ENCODE results near the gene FBXO17. TPM values are rescaled to one million over a fixed set of nuclear protein-coding genes. Genes with fewer than 3 reads are reported as not detected.
"Not testable (repeated sequence)": the region's sequence is repeated elsewhere in the genome, so short reads cannot be mapped to it uniquely, and the experiment has no call there.

Gene FBXO17
- total RNA-seq, 2 donors from 2014 or later, result not detected

DNA sequence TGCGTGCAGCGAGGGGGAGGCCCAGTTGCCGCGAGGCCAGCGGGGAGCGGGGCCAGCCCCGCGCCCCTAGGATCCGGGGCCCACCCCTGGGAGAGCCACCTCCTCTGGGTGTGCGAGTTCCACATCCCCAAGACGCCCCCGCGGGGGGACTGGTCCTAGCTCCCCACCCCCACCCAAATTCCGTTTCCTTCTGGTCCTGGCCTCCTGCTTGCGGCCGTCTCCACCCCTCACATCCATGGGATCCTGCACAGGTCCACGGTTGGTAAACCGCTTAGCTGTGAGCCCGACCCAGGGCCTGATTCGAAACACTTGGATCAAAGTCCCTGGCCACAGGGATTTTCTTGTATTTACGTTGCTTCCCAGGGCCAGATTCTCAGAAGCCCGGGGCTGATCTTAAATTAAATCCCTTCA is 324 bp upstream of the FBXO17 start:
- peaks cover 45% of the 10 kb centered on the region for H3K27me3 Mint-ChIP-seq (ENCODE audit: low read depth)
- H3K27ac Mint-ChIP-seq, result no peak overlapping the region
- ATAC-seq (replicated peaks in 1 of 2) (no peak), DNase-seq (no peak)
- H3K4me1 Mint-ChIP-seq (ENCODE audit: low read depth), result peaks cover 30% of the 10 kb centered on the region
- H3K36me3 Mint-ChIP-seq (ENCODE audit: insufficient read depth in 2 of 2), result peaks cover 4 to 5% of the 10 kb centered on the region in 2 donors
- H3K4me3 Mint-ChIP-seq, result peak overlapping the region; percentile 73 to 81
- H3K9me3 Mint-ChIP-seq, result peaks cover 4% of the 10 kb centered on the region in 2 donors

DNA sequence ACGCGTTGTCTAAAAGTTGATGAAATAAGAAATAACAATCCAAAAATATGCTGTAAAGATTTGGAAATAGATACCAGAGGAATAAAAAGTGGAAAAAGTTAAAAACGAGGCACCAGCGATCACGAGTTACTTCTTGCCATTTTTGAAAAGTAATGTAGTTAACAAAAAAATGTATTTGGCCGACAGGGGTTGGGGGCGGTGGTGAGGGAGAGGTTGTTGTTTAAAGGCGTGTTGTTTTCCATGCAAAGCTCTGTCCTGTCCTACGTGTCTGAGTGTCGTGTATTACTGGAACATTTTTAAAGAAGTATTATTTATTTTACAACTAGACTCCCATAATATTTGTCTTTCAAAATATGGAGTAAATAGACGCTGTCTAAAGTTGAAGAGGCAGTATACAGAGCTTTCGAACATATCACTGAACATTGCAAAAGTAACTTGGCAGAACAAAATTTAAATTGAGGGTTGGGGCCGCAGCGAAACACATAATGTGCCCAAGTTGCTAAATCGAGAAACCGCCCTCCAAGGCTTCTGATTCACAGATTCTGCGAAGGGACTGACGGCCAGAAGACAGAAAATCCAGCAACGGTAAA is 823 bp downstream of the FBXO17 start:
- peaks cover 41% of the 10 kb centered on the region for H3K27me3 Mint-ChIP-seq (ENCODE audit: low read depth)
- no peak overlapping the region for H3K27ac Mint-ChIP-seq
- peaks cover 30% of the 10 kb centered on the region for H3K4me1 Mint-ChIP-seq (ENCODE audit: low read depth)
- no peaks in the 10 kb centered on the region for H3K9me3 Mint-ChIP-seq
- peak overlapping the region; percentile 51 to 70 for H3K4me3 Mint-ChIP-seq
- no peaks in the 10 kb centered on the region for H3K36me3 Mint-ChIP-seq (ENCODE audit: insufficient read depth in 2 of 2)
- DNase-seq (no peak), ATAC-seq (replicated peaks in 1 of 2) (no peak)

DNA sequence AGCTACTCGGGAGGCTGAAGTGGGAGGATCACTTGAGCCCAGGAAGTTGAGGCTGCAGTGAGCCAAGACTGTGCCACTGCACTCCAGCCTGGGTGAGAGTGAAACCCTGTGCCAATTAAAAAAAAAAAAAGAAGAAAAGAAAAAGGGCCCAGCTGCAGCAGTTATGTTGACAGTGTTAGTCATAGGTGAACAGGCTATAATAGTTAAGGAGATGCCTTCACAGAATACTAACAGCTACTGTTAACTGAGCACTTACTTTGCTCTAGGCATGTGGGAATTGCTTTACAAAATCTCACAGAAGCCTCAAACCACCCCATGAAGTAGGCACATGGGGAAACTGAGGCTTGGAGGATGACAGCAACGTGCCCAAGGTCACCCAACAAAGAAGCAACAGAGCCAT is 3.9 kb downstream of the FBXO17 start:
- no peak overlapping the region for H3K4me3 Mint-ChIP-seq
- peaks cover 9% of the 10 kb centered on the region for H3K4me1 Mint-ChIP-seq (ENCODE audit: low read depth)
- DNase-seq, result no peak
- H3K9me3 Mint-ChIP-seq, result no peaks in the 10 kb centered on the region
- H3K36me3 Mint-ChIP-seq (ENCODE audit: insufficient read depth in 2 of 2), result no peaks in the 10 kb centered on the region
- ATAC-seq (replicated peaks in 1 of 2), result no peak
- H3K27ac Mint-ChIP-seq, result no peak overlapping the region
- peaks cover 38% of the 10 kb centered on the region for H3K27me3 Mint-ChIP-seq (ENCODE audit: low read depth)

DNA sequence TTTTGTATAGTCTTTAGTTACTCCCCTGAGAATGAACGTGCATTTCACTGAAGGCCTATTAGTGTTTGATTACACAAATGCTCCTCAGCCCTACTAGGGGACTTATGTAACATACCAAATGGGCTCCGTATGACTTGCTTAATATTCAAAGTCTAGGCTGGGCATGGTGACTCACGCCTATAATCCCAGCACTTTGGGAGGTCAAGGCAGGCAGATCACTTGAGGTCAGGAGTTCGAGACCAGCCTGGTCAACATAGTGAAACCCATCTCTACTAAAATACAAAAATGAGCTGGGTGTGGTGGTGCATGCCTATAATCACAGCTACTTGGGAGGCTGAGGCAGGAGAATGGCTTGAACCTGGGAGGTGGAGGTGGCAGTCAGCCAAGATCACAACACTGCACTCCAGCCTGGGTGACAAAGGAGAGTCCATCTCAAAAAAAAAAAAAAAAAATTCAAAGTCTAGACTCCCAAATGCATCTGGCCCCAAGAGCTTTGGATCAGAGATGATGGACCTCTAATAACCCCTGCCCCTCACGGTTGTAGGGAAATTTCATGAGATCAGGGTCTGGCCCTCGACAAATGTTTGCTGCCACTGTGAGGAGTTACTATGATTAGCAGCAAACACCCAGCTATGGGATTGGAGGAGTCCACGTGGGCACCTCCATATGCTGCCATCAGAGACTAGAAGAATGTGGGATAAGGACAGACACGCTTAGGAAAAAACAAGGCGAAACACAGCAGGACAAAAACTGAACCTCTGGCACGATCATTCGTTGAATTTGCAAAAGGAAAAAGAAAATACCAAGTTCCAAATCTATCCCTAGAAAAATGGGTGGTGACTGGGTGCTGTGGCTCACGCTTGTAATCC is 4.6 kb downstream of the FBXO17 start:
- Mint-ChIP-seq H3K4me3 (no peak overlapping the region), H3K27ac (no peak overlapping the region), H3K9me3 (no peaks in the 10 kb centered on the region), H3K4me1 (ENCODE audit: low read depth) (peaks cover 1% of the 10 kb centered on the region), H3K27me3 (ENCODE audit: low read depth) (peaks cover 30% of the 10 kb centered on the region), H3K36me3 (ENCODE audit: insufficient read depth in 2 of 2) (no peaks in the 10 kb centered on the region)
- no peak for ATAC-seq (replicated peaks in 1 of 2)
- DNase-seq, result no peak

DNA sequence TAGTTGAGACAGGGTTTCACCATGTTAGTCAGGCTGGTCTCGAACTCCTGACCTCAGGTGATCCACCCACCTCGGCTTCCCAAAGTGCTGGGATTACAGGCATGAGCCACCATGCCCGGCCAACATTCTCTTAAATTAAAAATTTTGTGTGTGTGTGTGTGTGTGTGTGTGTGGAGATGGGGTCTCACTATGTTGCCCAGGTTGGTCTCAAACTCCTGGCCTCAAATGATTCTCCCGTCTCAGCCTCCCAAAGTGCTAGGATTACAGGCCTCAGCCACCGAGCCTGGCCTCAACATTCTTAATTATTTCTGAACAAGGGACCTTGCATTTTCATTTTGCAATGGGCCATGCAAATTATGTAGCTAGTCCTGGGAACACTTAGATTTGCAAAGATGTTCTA is 9.4 kb downstream of the FBXO17 start:
- H3K4me3 Mint-ChIP-seq; H3K27ac Mint-ChIP-seq; ATAC-seq (replicated peaks in 1 of 2); H3K36me3 Mint-ChIP-seq (ENCODE audit: insufficient read depth in 2 of 2); DNase-seq; H3K4me1 Mint-ChIP-seq (ENCODE audit: low read depth); H3K9me3 Mint-ChIP-seq; H3K27me3 Mint-ChIP-seq (ENCODE audit: low read depth): not testable (repeated sequence)

DNA sequence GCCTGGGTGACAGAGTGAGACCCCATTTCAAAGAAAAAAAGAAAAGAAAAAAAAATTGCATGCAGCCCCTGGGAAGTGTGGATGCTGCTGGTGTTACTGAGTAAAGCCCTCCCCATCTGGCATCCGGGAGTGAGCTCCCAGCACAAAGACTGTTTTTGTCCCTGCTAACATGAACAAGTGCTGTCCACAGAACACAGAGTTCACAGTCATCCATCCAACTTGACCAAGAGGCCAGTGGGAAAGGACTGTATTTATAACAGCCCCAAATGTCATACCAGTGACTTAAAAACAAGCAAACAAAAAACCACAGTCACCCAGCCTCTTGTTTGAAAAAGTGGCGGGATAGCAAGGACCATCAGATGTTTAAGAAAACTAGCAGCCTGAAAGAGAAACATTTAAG is 10.8 kb downstream of the FBXO17 start:
- peaks cover 5% of the 10 kb centered on the region for H3K27me3 Mint-ChIP-seq (ENCODE audit: low read depth)
- H3K4me1 Mint-ChIP-seq (ENCODE audit: low read depth), result peaks cover 9% of the 10 kb centered on the region
- H3K9me3 Mint-ChIP-seq, result no peaks in the 10 kb centered on the region
- no peak overlapping the region for H3K27ac Mint-ChIP-seq
- ATAC-seq (replicated peaks in 1 of 2), result no peak
- no peak overlapping the region for H3K4me3 Mint-ChIP-seq
- no peaks in the 10 kb centered on the region for H3K36me3 Mint-ChIP-seq (ENCODE audit: insufficient read depth in 2 of 2)
- no peak for DNase-seq

DNA sequence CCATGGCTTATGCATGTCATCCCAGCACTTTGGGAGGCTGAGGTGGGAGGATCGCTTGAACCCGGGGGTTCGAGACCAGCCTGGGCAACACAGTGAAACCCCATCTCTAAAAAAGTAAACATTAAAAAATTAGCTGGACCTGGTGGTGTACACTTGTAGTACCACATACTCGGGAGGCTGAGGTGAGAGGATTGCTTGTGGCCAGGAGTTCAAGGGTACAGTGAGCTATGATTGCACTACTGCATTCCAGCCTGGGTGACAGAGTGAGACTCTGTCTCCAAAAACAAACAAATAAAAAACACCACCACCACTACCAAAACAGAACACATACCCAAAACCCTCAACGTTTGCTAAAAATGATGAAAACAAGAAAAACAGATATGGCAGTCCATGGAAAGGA is 15.9 kb downstream of the FBXO17 start:
- H3K4me1 Mint-ChIP-seq (ENCODE audit: low read depth), result peaks cover 9% of the 10 kb centered on the region
- no peak overlapping the region for H3K27ac Mint-ChIP-seq
- no peak for ATAC-seq (replicated peaks in 1 of 2)
- H3K9me3 Mint-ChIP-seq, result no peaks in the 10 kb centered on the region
- DNase-seq, result no peak
- no peaks in the 10 kb centered on the region for H3K36me3 Mint-ChIP-seq (ENCODE audit: insufficient read depth in 2 of 2)
- no peak overlapping the region for H3K4me3 Mint-ChIP-seq
- H3K27me3 Mint-ChIP-seq (ENCODE audit: low read depth), result no peaks in the 10 kb centered on the region

DNA sequence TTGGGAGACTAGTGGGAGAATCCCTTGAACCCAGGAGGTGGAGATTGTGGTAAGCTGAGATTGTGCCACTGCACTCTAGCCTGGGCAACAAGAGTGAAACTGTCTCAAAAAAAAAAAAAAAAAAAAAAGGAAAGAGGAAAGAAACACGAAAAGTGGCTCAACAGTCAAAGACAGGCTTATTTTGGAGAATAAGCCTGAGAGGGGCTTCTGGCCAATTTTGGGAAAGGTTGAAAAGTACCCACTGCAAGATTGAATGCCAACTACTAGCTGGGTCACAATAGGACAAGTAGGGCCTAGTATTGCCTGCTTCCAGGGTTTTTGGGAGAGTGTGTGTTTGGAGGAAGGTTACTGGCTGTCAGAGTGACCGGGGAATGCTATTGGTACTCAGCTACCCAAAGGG is 17.2 kb downstream of the FBXO17 start:
- no peak overlapping the region for H3K27ac Mint-ChIP-seq
- ATAC-seq (replicated peaks in 1 of 2) (no peak), DNase-seq (no peak)
- no peaks in the 10 kb centered on the region for H3K27me3 Mint-ChIP-seq (ENCODE audit: low read depth)
- no peaks in the 10 kb centered on the region for H3K9me3 Mint-ChIP-seq
- no peaks in the 10 kb centered on the region for H3K36me3 Mint-ChIP-seq (ENCODE audit: insufficient read depth in 2 of 2)
- H3K4me3 Mint-ChIP-seq, result no peak overlapping the region
- H3K4me1 Mint-ChIP-seq (ENCODE audit: low read depth), result peaks cover 9% of the 10 kb centered on the region

DNA sequence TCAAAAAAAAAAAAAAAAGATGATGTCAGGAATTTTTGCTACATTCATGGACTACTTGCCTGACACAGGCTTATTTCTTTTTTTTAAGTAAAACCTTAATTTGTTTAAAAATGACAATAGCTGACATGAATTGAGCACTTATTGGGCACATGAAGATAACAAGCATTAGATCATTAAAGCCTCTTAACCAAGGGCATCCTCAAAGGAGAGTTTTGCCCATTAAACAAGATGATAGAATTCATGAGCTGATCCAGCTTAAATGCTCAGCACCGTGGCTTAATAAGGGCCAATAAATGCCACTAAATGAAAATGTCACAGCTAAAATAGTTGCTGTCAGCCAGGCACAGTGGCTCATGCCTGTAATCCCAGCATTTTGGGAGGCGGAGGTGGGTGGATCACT is 19.3 kb downstream of the FBXO17 start:
- Mint-ChIP-seq H3K4me3 (no peak overlapping the region), H3K36me3 (ENCODE audit: insufficient read depth in 2 of 2) (no peaks in the 10 kb centered on the region), H3K27ac (no peak overlapping the region), H3K9me3 (no peaks in the 10 kb centered on the region), H3K4me1 (ENCODE audit: low read depth) (peaks cover 8% of the 10 kb centered on the region), H3K27me3 (ENCODE audit: low read depth) (peaks cover 11% of the 10 kb centered on the region)
- DNase-seq (no peak), ATAC-seq (replicated peaks in 1 of 2) (no peak)

DNA sequence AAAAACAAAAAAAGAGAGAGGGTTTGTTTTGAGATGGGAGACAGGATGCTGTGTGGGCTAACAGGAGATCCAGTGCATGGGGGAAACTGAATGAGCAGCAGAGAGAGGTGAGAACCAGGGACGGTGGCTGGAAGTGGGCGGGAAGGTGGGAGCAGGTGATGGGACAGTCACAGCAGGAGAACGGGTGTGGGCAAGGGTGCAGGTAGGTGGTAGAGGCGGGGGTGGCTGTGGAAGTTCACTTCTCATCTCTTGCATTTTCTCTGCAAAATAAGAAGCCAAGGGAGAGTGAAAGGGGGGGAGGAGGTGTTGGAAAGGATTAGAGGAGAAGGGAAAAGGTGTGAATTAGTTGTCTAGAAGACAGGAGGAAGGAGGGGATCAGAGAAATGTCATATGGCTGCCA is 21.9 kb downstream of the FBXO17 start:
- H3K4me1 Mint-ChIP-seq (ENCODE audit: low read depth), result peaks cover 18% of the 10 kb centered on the region
- no peaks in the 10 kb centered on the region for H3K36me3 Mint-ChIP-seq (ENCODE audit: insufficient read depth in 2 of 2)
- no peak overlapping the region for H3K27ac Mint-ChIP-seq
- DNase-seq (no peak), ATAC-seq (replicated peaks in 1 of 2) (no peak)
- no peaks in the 10 kb centered on the region for H3K9me3 Mint-ChIP-seq
- H3K27me3 Mint-ChIP-seq (ENCODE audit: low read depth), result peaks cover 21% of the 10 kb centered on the region
- H3K4me3 Mint-ChIP-seq, result no peak overlapping the region

DNA sequence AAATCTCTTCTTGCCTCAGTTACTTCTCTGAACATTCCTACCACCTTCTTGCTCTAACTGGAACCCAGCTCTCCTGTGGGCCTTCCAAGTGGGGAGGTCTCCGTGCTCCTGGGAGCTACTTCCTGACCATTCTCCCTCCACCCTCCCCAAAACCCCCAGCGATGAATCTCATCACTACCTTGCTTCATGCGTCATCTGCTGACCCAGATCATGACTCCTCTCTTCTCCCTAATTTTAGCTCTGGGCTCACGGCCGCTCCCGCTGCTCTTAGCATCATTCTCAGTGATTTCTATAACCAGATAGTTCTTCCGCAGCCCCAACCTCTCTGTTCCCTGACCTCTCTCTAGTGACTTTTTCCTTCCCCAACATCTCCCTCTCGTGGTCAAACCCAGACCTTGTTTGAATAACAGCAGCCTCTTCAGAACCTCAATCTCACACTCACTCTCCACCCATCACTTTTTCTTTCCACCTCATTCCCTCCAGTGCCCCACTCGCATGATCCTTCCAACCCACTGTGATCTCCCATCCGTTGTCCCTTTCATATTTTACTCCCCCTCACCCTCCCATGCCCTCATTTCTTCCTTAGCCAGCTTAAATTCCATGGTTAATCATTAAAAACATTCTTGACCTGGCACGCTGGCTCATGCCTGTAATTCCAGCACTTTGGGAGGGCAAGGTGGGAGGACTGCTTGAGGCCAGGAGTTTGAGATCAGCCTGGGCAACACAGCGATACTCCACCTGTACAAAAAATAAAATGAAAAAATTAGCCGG is 23.0 kb downstream of the FBXO17 start:
- Mint-ChIP-seq H3K9me3 (no peaks in the 10 kb centered on the region), H3K4me3 (no peak overlapping the region), H3K36me3 (ENCODE audit: insufficient read depth in 2 of 2) (no peaks in the 10 kb centered on the region), H3K27ac (no peak overlapping the region), H3K27me3 (ENCODE audit: low read depth) (peaks cover 24% of the 10 kb centered on the region), H3K4me1 (ENCODE audit: low read depth) (peaks cover 18% of the 10 kb centered on the region)
- ATAC-seq (replicated peaks in 1 of 2) (peak in 1 of 2 donors; percentile 31), DNase-seq (peak; percentile 40 to 47)

DNA sequence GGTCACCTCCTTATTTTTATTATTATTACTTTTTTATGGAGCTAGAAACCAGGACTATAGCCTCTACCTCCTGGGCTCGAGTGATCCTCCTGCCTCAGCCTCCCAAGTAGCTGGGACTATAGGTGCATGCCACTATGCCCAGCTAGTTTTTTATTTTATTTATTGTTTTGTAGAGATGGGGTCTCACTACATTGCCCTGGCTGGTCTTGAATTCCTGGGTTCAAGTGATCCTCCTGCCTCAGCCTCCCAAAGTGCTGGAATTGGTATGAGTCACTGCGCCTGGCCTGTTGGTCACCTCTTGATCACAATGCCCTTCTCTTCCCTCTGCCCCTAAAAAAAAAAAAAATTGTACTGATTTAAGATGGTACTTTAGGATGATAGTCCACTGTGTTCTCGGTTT is 24.4 kb downstream of the FBXO17 start:
- H3K4me3 Mint-ChIP-seq, result peak overlapping the region in 1 of 2 donors; percentile 20
- ATAC-seq (replicated peaks in 1 of 2) (no peak), DNase-seq (no peak)
- no peak overlapping the region for H3K27ac Mint-ChIP-seq
- H3K36me3 Mint-ChIP-seq (ENCODE audit: insufficient read depth in 2 of 2), result no peaks in the 10 kb centered on the region
- H3K27me3 Mint-ChIP-seq (ENCODE audit: low read depth), result peaks cover 32% of the 10 kb centered on the region
- H3K4me1 Mint-ChIP-seq (ENCODE audit: low read depth), result peaks cover 18% of the 10 kb centered on the region
- no peaks in the 10 kb centered on the region for H3K9me3 Mint-ChIP-seq

Measured in activated T-cell treated with anti-CD3 and anti-CD28 coated beads, Interleukin-2, amount 50 U/mL, for 72 hours (primary cell).